B cell (primary cell): ENCODE results near the gene CBLN4. TPM values are rescaled to one million over a fixed set of nuclear protein-coding genes. Genes with fewer than 3 reads are reported as not detected.

ENCODE experiments used
- ATAC-seq: fragments of 200-7000 bp; cut with Tn5 transposase; one replicate; pipeline ENCODE4 v1.10.0; 2021; ENCODE audit warnings: low read depth, mild to moderate bottlenecking, moderate number of reproducible peaks, moderate library complexity
- CTCF ChIA-PET: fragments of 350-600 bp; sonication (Branson Sonifier 250); formaldehyde crosslinking; loops from one replicate; lab custom pipeline; 2021; ENCODE audit warnings: antibody characterized with exemption, inconsistent platforms; lab: Charles Lee
- POLR2A ChIA-PET: fragments of 350-600 bp; sonication (Branson Sonifier 250); formaldehyde crosslinking; loops from one replicate; lab custom pipeline; 2021; ENCODE audit warnings: antibody characterized with exemption; lab: Charles Lee
- DNase-seq: peaks from one replicate; pipeline ENCODE4 v3.0.0; 2013
- H2AFZ ChIP-seq: 2 replicates; pipeline ENCODE4 v1.6.1; 2012; ENCODE audit warnings: mild to moderate bottlenecking, low read depth, low read length; ENCODE audit not compliant: insufficient read depth, poor library complexity, severe bottlenecking
- H3K27ac ChIP-seq, 2 donors: 1 replicate in 1 of 2; 2 replicates in 1 of 2; pipeline ENCODE4 v1.5.1; 2012 to 2013; ENCODE audit warnings: low read length in 2 of 2, mild to moderate bottlenecking in 2 of 2, moderate library complexity in 1 of 2
- H3K27me3 ChIP-seq, 4 experiments: fragments of 200-600 bp in 1 of 4; sonication (generic) in 1 of 4; replicated peaks in 1 of 4; 1 replicate in 2 of 4; 2 replicates in 2 of 4; pipeline versions ENCODE4 v1.6.1 to v1.7.0; 2013 to 2016; ENCODE audit warnings: low read length in 3 of 4, mild to moderate bottlenecking in 2 of 4, mixed read lengths in 1 of 4, moderate library complexity in 1 of 4; ENCODE audit not compliant: insufficient read depth in 4 of 4, control insufficient read depth in 3 of 4; ENCODE audit errors: control extremely low read depth in 1 of 4
- H3K36me3 ChIP-seq, 2 experiments: replicated peaks in 1 of 2; 1 replicate in 1 of 2; 2 replicates in 1 of 2; pipeline versions ENCODE4 v1.6.1 to v1.7.1; 2013; ENCODE audit warnings: low read length in 1 of 2; ENCODE audit not compliant: insufficient read depth in 2 of 2, control insufficient read depth in 1 of 2; ENCODE audit errors: control extremely low read depth in 1 of 2, extremely low read depth in 1 of 2
- H3K4me1 ChIP-seq, 2 donors: fragments of 200-600 bp in 1 of 2; sonication (generic) in 1 of 2; 1 replicate in 1 of 2; 2 replicates in 1 of 2; pipeline versions ENCODE4 v1.5.1 to v1.6.1; 2013 to 2017; ENCODE audit warnings: low read length in 2 of 2; ENCODE audit not compliant: control insufficient read depth in 2 of 2, insufficient read depth in 2 of 2
- H3K4me2 ChIP-seq: replicated peaks from 2 replicates; pipeline ENCODE3; 2012; ENCODE audit warnings: mild to moderate bottlenecking, low read depth, low read length; ENCODE audit not compliant: poor library complexity, severe bottlenecking
- H3K4me3 ChIP-seq, 5 experiments: fragments of 200-600 bp in 1 of 5; sonication (generic) in 1 of 5; 1 replicate in 3 of 5; 2 replicates in 2 of 5; pipeline versions ENCODE4 v1.5.1 to v1.7.0; 2011 to 2016; ENCODE audit warnings: low read length in 4 of 5, mild to moderate bottlenecking in 4 of 5, low read depth in 2 of 5, control low read depth in 1 of 5, moderate library complexity in 1 of 5; ENCODE audit not compliant: insufficient read depth in 1 of 5; ENCODE audit errors: control extremely low read depth in 1 of 5, extremely low read depth in 1 of 5
- H3K79me2 ChIP-seq: fragments of 200-600 bp; sonication (generic); one replicate; pipeline ENCODE4 v1.6.0; 2016; ENCODE audit warnings: low read length; ENCODE audit not compliant: control insufficient read depth, insufficient read depth
- H3K9ac ChIP-seq: fragments of 200-600 bp; sonication (generic); 2 replicates; pipeline ENCODE4 v1.6.1; 2017; ENCODE audit warnings: mild to moderate bottlenecking, low read length, moderate library complexity
- H3K9me3 ChIP-seq, 3 donors: one replicate each; pipeline versions ENCODE4 v1.6.1 to v1.7.1; 2013; ENCODE audit warnings: low read length in 2 of 3; ENCODE audit not compliant: control insufficient read depth in 2 of 3, insufficient read depth in 1 of 3; ENCODE audit errors: control extremely low read depth in 1 of 3
- H4K20me1 ChIP-seq: 2 replicates; pipeline ENCODE4 v1.6.0; 2012; ENCODE audit warnings: mild to moderate bottlenecking, low read length; ENCODE audit not compliant: insufficient read depth, control insufficient read depth, poor library complexity, severe bottlenecking
- H3K27ac Mint-ChIP-seq: one replicate; pipeline ENCODE4 v1.8.0; 2021; ENCODE audit warnings: mixed read lengths
- H3K27me3 Mint-ChIP-seq: one replicate; pipeline ENCODE4 v1.8.0; 2021; ENCODE audit warnings: mixed read lengths
- H3K4me1 Mint-ChIP-seq: one replicate; pipeline ENCODE4 v1.8.0; 2021; ENCODE audit warnings: mixed read lengths
- H3K4me3 Mint-ChIP-seq: one replicate; pipeline ENCODE4 v1.8.0; 2021; ENCODE audit warnings: mixed read lengths
- H3K9me3 Mint-ChIP-seq: one replicate; pipeline ENCODE4 v1.8.0; 2022; ENCODE audit warnings: mixed read lengths; ENCODE audit not compliant: insufficient read depth
- CTCF ChIP-seq: fragments of 200-600 bp; IDR thresholded peaks from one replicate; pipeline ENCODE4 v1.8.0; 2022; ENCODE audit warnings: antibody characterized with exemption, mild to moderate bottlenecking
- EZH2 ChIP-seq: IDR thresholded peaks from 2 replicates; pipeline ENCODE4 v1.6.1; 2012; ENCODE audit warnings: borderline replicate concordance, low read depth, mild to moderate bottlenecking, moderate library complexity, low read length; ENCODE audit not compliant: insufficient read depth, poor library complexity, severe bottlenecking
- WGBS: methylation state at CpG from one replicate; pipeline ENCODE4 v1.1.5; 2013; ENCODE audit warnings: missing lambda C conversion rate; ENCODE audit not compliant: insufficient coverage; 5-methylcytosine and 5-hydroxymethylcytosine counted together
- intact Hi-C: fragments of 100-400 bp; cut with micrococcal nuclease; formaldehyde crosslinking; loops from one replicate; pipeline ENCODE4 v1.10.0; 2022
- polyA plus RNA-seq: library from polyadenylated mRNA; depleted of rRNA; stranded (reverse); fragments of >200 nt; gene quantifications from 2 replicates; pipeline ENCODE4 v1.2.3, GENCODE V29; 2012
- total RNA-seq, 2 donors: library from RNA; stranded (reverse); fragments of 120-200 nt in 1 of 2; gene quantifications; 1 replicate in 1 of 2; 2 replicates in 1 of 2; pipeline versions ENCODE4 v1.2.3 to v1.2.4, GENCODE V29; 2013 to 2022

Gene CBLN4
- total and polyA plus RNA-seq, 2 donors (not counting 1 experiment from before 2014, with no cell fraction given), result not detected

- Histone ChIP-seq H3K27ac (no peak overlapping the region), H3K9me3 (no peaks in the 10 kb centered on the region), H3K9ac (no peak overlapping the region), H4K20me1 (no peaks in the 10 kb centered on the region), H3K36me3 (no peaks in the 10 kb centered on the region), H3K79me2 (no peaks in the 10 kb centered on the region), H3K4me1 (no peaks in the 10 kb centered on the region), H3K27me3 (no peaks in the 10 kb centered on the region), H3K4me2 (no peak overlapping the region), H3K4me3 (no peak overlapping the region), H2AFZ (no peak overlapping the region)
- ATAC-seq (no peak), DNase-seq (no peak)
- intact Hi-C loops, result no loop called here
- POLR2A ChIA-PET, result no interaction called here
- CTCF ChIA-PET, result no interaction called here
- H3K4me1 Mint-ChIP-seq, result no peaks in the 10 kb centered on the region
- H3K4me3 Mint-ChIP-seq, result no peak overlapping the region
- TF ChIP-seq EZH2 (no peak), CTCF (no peak)
- no peak overlapping the region for H3K27ac Mint-ChIP-seq
- H3K27me3 Mint-ChIP-seq, result no peaks in the 10 kb centered on the region
- 60% methylated on average over 1 of the region's 2 CpGs for WGBS
- H3K9me3 Mint-ChIP-seq, result peaks cover 13% of the 10 kb centered on the region
Observed at GRCh38 chr20:55953201-55953600, 52.1 kb downstream of the CBLN4 start.

- H3K27me3 ChIP-seq, result no peaks in the 10 kb centered on the region
- DNase-seq (no peak), ATAC-seq (no peak)
- Mint-ChIP-seq H3K4me1 (no peaks in the 10 kb centered on the region), H3K27ac (no peak overlapping the region), H3K4me3 (no peak overlapping the region), H3K27me3 (no peaks in the 10 kb centered on the region), H3K9me3 (peaks cover 7% of the 10 kb centered on the region)
- no peaks in the 10 kb centered on the region for H3K4me1 ChIP-seq
- H3K4me3 ChIP-seq, result no peak overlapping the region
- ChIA-PET POLR2A (no interaction called here), CTCF (no interaction called here)
- H3K9me3 ChIP-seq, result peaks cover 0 to 4% (median 0%) of the 10 kb centered on the region in 3 donors
- no peak overlapping the region for H3K9ac ChIP-seq
- H4K20me1 ChIP-seq, result no peaks in the 10 kb centered on the region
- intact Hi-C loops, result no loop called here
- no peaks in the 10 kb centered on the region for H3K79me2 ChIP-seq
- 87% methylated on average over 3 of the region's 5 CpGs for WGBS
- TF ChIP-seq CTCF (no peak), EZH2 (no peak)
- H3K4me2 ChIP-seq, result no peak overlapping the region
- H3K36me3 ChIP-seq, result no peaks in the 10 kb centered on the region
- H2AFZ ChIP-seq, result no peak overlapping the region
- no peak overlapping the region for H3K27ac ChIP-seq
Observed at GRCh38 chr20:55947701-55948100, 57.6 kb downstream of the CBLN4 start.

Other genes starting within 250 kb of the CBLN4 start
- not detected in 2 replicates for gene MC3R, start 243.2 kb upstream of the CBLN4 start, total RNA-seq
- gene MC3R, start 243.2 kb upstream of the CBLN4 start, polyA plus RNA-seq, result not detected in 2 replicates